ENCODE results near the gene KLHL2.
"Not testable (repeated sequence)": the region's sequence is repeated elsewhere in the genome, so short reads cannot be mapped to it uniquely, and the experiment has no call there.

KLHL2 gene

DNA sequence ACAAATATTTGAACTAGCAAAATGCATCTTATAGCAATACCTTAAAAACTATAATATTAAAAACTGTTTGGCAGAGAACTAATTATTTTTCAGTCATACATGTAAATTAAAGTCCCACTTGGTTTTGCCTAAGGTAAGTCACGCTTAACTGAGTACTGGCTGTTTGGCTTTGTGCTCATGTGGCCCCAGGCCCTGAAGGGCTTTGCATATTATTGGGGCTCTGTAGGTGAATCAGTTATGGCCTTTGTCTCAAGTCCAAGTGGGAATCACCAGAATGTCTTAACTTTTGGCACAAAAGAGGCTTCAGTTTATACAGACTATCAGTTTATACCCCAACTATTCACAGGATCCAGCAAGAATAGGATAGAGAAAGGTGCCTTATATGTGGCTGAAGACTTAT lies 29.5 kb downstream of the KLHL2 start:
- not testable (repeated sequence) for DNase-seq

DNA sequence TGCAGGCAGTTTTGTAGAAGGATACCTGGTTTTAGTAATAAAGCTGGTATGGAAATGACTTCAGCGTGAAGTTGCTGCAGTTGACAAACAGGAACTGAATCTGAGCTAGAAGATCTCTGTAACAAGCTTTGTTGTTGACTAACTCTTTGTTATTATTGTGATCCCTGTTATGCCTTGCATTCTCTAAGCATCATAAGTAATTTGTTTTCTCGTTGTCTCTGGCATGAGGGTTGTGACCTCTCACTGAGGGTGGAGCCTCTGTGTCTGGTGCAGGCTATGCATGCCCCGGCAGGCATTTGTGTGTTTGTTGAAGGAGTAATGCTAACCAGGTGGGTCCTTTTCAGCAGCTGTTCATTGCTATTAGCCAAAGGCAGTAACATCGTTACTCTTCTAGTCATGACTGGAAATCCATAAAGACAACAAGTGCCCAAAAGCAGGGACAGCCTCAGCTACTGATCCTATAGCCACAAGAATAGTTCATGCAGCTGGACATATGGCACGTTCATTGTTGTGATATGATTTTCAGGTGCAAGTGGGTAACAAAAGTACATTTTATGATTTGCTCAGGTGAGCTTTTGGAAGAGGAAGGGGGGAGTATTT lies 30.8 kb downstream of the KLHL2 start:
- DNase-seq = not testable (repeated sequence)

DNA sequence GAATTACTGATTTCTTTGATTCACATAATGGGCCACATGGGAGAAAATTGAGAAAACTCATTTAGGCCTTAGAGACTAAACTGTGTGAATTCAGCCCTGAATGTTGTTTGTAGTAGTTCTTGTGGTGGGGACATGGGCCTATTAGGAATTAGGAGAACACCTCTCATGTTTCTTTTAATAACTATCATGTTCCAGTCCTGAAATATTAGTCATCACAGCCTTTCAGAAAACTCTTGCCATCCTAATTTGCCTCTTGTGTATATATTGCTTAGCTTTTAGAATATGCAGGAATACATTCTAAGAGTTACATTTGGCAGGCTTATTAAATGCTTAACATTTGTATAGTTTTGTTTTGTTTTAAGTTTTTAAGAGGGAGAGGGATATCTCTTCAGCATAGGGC lies 33.4 kb downstream of the KLHL2 start:
- DNase-seq = not testable (repeated sequence)

DNA sequence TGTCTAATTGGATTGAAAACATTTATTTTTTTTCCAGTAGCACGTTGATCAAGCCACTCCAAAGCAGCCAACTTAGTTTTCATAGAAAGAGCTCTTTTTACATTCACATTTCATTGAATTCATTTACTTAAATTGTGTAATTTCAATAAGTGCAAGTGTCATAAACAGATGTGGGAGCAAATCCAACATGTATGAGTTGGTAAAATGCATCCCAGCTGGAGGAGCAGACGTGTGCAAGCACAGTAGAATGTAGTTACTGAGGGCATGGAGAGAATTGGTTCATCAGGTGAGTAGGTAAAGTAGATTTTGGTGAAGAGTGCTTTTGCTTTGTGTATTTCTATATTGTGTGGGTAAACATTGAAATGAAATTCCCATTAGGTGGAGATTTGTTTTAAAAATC lies 36.8 kb downstream of the KLHL2 start:
- DNase-seq = not testable (repeated sequence)

DNA sequence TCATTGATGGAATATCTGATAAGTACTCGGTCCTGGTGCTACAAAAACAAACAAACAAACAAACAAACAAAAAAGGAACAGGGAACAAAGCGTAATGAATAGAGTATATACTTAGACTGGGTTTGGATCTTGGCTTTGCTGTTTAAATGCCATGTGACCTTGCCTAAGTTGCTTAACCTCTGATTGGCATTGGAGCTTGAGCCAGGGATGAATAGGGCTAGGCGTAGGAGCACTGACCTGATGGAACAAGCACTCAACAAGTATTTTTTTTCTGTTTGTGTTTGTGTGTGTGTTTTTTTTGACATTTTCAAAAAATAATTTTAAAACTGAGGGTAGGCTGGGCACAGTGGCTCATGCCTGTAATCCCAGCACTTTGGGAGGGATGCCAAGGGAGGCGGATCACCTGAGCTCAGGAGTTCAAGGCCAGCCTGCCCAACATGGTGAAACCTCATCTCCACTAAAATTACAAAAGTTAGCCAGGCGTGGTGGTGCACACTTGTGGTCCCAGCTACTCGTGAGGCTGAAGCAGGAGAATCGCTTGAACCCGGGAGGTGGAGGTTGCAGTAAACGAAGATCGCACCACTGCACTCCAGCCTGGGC lies 37.3 kb downstream of the KLHL2 start:
- not testable (repeated sequence) for DNase-seq

DNA sequence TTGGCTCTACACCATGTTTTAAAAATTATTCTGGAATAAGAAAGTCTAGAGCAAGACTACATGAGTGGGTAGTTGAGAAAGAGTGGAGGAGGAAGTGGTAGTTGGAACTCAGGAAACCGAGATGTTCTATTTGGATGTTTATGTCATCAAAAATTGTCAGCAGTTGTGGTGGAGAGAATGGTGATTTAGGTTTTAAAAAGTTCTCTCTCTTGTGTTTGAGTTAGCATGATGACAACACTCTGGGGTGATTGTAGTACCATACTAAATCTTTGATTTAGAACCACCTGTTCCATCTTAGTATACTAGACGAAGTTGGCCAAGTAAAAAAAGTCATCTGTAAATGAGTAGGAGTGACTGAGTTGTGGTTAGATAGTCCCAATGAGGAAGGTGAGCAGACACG lies 40.7 kb downstream of the KLHL2 start:
- no peak for DNase-seq

DNA sequence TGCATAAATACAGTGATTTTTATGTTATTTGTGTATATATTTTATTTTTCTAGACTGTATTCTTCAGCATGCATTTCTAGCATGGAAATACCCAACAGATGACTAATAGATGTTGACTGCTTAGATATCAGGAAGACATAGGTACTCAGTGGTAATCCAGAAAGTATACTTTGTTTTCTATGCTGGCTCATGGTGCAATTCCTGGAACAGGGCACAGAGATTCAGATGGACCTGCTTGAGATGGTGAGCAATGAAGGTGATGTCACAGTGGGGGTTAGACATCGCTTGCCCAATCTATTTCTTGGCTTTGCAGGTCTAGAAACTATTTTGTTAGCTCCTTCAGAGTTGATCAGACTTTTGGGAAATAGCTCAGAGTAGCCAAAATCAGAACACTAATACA lies 41.5 kb downstream of the KLHL2 start:
- peak; percentile 6 for DNase-seq

DNA sequence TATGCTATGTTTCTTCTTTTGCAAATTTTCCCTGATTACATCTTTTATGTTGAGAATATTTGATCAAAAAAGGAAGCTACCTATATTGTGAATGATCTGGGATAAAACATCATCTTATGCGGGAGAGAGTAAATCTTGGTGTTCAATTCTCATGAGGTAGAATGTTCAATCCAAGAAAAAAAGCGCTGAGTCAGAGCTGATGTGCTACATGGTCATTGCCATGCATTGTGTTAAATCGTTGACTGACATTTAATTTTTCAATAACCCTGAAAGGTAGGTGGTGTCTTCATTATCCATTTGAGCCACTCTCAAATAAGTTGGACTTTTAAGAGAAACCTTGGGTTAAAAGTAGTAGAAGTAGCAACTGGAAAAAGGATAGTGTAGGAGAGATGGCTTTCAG lies 47.4 kb downstream of the KLHL2 start:
- not testable (repeated sequence) for DNase-seq

DNA sequence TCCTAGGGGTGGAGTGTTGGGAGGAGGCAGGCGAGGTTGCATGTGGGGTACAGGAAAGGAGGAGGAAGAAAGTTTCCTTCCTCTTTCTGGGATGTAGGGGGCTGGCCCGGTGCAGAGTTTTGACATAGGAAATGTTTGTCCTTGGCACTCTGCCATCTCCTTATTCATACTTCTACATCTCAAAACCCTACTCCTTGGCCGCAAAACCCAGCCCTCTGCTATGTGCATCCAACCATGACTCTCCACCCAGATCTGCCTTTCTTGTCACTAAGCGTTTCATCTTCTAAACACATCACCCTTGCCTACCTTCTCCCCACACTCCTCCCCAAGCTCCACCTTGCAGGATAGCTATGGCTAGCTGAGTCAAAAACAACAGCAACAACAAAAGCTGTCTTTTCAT lies 48.1 kb downstream of the KLHL2 start:
- DNase-seq = peak; percentile 21

DNA sequence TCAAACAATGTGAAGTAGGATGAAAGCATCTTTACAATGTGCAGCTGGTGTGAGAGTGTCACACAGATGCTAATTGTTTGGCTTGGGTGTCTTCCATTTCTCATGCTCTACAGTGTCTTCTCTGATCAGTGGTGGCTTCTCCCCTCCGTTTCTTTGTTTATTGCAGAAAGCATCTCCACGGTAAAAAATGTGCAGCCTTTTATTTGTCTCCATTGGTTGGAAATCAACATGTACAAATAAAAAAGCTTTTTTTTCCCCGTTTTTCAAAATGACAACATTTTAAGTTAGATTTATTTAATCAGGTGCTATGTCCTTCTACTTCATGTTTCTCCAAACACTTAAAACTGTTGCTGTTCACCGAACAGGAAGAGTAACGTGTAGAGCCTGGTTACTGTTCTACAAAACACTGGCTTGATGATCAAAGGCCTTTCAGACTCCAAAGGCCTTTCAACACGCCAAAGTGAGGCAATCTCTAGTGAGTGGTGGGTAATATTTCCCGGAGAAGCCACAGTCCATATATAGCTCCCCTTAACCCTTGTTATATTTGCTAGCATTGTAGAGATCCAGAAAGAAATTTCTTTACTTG lies 48.8 kb downstream of the KLHL2 start:
- DNase-seq = not testable (repeated sequence)

DNA sequence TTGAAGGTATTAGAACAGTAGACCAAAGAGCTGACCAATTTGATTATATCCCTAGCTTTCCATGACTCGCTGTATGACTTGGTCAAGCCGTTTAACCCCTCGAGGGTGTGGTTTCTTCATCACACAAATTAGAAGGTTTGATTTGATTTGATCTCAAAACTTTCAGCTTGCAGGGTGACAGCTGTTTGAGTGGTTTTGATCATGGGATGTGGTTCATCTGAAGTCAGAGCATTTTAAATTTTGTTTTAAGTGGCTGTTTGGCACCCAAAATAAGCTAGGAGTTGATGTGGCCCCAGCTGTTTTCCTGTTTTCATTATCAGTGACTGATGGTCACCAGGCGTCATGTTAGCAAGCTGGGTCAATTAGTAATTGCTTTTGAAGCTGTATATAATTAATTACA lies 52.4 kb downstream of the KLHL2 start:
- DNase-seq = not testable (repeated sequence)

DNA sequence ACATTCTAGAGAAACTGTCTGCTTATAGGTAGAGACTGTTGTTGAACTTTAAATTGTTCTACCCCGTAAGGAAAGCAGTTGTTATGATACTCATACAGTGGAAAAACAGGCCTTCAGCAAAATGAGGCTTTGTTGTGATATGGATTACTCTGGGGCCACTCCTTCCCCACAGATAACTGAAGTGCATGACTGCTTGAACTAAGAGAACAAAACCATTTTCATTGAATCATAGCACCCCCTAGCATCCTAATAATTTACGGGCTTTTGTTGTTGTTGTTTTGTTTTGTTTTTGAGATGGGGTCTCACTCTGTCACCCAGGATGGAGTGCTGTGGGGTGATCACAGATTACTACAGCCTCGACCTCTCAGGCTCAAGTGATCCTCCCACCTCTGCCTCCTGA lies 54.9 kb downstream of the KLHL2 start:
- DNase-seq = not testable (repeated sequence)

DNA sequence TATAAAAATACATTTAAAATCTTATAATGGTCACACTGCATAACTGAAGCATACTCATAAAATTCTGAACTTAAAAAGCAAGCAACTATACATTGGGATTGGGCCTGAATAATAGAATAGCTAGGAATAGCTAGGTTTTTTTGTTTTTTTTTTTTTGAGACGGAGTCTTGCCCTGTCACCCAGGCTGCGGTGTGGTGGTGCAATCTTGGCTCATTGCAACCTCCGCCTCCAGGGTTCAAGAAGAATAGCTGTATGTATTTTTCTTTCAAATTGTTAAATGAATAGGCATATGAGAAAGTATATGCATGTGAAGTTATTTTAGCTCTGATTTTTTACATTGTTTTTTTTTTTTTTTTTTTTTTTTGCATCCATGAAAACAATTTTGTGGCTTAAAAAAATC lies 56.1 kb downstream of the KLHL2 start:
- DNase-seq = not testable (repeated sequence)

DNA sequence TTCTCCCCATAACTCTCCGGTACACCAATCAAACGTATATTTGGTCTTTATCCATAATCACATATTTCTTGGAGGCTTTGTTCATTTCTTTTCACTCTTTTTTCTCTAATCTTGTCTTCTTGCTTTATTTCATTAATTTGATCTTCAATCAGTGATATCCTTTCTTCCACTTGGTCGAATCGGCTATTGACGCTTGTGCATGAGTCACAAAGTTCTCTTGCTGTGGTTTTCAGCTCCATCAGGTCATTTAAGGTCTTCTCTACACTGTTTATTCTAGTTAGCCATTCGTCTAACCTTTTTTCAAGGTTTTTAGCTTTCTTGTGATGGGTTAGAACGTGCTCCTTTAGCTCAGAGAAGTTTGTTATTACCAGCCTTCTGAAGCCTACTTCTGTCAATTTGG lies 62.6 kb downstream of the KLHL2 start:
- not testable (repeated sequence) for DNase-seq

DNA sequence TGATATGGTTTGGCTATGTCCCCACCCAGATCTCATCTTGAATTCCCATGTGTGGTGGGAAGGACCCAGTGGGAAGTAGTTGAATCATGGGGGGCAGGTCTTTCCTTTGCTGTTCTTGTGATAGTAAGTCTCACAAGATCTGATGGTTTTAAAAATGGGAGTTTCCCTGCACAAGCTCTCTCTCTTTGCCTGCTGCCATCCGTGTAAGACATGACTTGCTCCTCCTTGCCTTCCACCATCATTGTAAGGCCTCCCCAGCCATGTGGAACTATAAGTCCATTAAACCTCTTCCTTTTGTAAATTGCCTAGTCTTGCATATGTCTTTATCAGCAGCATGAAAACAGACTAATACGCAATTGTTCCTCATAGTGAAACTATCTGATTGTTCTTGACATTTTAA lies 66.1 kb downstream of the KLHL2 start:
- DNase-seq = not testable (repeated sequence)

DNA sequence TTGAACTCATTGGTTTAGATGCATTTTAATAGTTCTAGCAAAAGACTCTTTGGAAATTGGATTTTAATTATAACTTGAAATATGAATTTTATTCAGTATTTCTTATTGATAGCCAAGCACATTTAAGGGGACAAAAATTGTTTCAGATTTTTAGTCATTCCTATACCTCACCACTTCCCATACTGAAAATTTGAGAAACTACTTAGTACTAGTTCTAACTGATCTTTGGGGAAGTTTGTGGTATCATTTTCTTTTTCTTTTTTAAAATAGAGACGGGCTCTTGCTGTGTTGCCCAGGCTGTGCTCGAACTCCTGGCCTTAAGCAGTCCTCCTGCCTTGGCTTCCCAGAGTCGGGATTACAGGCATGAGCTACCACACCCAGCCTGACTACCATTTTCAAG lies 68.0 kb downstream of the KLHL2 start:
- DNase-seq = not testable (repeated sequence)

DNA sequence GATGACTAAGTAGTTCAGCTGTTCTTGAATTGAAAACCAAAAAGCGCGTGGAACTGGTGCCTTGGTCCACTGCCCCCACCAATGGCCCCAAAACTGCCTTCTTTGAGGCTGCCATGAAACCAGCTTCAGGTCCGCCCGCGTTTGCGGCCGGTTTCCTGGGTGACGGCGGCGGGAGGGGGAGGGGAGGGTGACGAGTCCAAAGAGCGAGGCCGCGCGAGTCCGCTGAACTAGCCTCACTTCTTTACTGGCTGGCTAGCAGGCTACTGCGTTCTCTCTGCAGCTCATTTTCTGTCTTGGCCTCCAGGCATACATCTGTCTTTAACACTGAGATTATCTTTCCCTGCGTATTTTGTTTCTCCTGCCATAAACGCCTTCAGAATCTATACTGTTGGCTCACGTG lies 72.2 kb downstream of the KLHL2 start:
- not testable (repeated sequence) for DNase-seq

DNA sequence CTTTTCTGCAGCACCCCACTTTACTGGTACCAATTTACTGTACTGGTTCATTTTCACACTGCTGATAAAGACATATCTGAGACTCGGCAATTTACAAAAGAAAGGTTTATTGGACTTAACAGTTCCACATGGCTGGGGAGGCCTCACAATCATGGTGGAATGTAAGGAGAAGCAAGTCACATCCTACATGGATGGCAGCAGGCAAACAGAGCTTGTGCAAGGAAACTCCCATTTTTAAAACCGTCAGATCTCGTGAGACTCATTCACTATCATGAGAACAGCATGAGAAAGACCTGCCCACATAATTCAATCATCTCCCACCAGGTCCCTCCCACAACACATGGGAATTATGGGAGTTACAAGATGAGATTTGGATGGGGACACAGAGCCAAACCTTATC lies 77.3 kb downstream of the KLHL2 start:
- DNase-seq = not testable (repeated sequence)

DNA sequence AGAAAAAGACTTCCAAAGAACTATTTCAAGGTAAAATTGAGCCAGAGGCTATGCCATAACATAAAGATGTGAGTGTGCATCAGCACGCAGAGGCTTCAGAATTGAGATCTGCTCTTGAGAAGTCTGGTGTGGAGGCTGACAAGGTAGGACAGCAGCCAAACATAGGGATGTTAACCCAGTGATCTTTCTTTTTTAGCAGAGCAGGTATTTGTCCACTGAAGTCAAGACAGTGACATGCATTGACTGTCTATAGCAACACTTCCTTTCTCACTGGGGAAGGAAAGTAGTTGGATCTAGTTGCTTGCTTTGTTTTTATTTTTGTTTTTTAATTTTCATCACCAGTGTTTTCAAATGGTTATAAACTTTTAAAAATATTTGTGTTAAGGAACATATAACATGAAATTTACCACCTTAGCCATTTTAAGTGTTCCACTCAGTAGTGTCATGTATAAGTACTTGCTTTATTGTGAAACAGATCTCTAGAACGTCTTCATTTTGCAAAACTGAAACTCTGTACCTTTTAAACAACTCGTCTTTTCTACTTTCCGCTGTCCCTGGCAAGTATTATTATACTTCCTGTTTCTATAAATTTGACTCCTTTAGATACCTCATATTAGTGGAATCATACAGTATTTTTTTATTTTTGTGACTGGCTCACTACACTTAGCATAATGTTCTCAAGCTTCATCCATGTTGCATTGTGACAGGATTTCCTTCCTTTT lies 79.4 kb downstream of the KLHL2 start:
- not testable (repeated sequence) for DNase-seq

DNA sequence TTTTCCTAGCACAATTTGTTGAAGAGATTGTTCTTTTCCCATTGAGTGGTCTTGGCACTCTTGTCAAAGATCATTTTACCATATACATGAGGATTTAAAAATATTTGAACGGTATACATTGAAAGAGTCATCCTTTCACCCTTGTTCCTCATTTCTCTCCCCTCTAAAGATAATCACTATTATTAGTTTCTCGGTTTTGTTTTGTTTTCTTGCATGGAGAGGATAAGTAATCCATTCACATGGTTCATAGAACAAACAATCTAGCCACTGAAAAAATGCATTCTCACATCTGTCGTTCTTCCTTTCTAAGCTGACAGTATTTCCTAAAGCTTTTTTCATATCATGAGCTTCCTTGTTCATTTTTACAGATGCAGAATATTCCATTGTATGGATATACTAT lies 80.9 kb downstream of the KLHL2 start:
- DNase-seq = no peak

DNA sequence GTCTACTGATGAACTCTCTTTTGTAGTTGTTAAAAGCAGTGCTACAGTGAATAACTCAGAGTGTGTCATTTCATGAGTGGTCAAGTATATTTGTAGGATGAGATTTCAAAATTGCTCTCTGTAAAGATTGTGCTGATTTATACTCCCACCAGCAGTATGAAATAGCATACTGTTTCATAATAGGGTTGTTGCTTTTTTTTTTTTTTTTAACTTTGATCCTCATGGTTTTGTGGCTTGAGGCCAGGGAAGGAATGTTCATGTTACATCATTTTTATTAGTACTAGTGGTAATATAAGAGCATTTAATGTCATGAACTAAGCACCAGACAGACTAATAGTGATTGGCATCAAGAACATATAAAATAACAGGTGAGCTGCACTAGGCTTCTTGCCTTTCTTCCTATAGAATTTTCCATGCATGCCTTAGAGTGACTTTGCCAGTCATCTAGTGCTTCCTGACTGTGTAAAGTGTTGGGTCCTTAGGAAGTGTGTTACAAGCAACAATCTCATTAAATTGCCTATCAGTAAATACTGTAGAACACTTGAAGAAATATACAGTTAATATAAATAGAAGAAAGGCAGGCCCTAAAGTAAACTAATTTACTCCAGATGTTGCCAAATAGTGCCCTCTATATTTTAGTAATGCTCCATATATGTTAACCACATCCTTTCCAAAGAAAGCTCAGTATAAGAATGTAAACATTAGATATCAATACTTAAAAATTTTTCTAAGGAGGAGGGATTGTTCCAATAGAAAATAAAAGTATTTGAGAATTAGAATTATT lies 81.5 kb downstream of the KLHL2 start:
- no peak for DNase-seq

DNA sequence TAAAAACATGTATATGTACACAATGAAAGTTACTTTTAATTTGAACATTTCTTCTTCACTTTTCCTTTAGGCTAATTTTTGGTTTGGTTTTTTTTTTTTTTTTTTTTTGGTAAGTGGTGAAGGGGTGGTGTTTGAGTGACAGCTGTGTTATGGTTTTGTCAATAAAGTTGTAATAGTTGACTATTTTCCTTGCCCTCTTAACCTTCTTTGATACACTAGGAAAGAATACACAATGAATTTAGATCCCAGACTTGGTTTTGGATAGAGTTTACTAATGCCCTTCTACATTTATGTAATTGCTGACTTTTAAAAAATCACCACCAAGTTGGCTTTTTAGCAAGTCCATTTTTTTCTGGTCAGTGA lies 82.0 kb downstream of the KLHL2 start:
- DNase-seq = no peak

DNA sequence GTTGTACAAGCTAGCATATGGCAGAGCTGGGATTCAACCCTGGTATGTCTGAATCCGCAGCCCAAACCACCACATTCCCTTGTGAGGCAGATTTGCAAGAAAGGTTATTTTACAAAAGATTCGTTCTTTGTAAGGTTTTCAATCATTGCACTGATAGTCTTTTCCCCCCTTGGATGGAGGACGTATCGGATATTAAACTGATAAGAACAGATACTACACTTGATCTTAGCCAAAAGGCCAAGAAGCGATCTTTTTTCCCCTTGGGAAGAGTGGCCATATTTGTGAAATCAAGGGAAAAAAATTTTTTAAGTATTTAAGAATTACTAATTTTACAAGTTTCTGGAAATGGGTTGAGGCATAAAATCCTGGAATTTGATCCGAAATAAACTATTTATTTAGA lies 85.7 kb downstream of the KLHL2 start:
- DNase-seq = no peak
